GM18502 (cell line): ENCODE results near the gene SLC6A1.

Experiments used
- ATAC-seq: cut with Tn5 transposase; IDR thresholded peaks from one replicate; pipeline ENCODE4 v1.9.1; 2021; ENCODE audit warnings: mild to moderate bottlenecking; ENCODE audit not compliant: unreplicated experiment, poor library complexity

The SLC6A1 gene

DNA sequence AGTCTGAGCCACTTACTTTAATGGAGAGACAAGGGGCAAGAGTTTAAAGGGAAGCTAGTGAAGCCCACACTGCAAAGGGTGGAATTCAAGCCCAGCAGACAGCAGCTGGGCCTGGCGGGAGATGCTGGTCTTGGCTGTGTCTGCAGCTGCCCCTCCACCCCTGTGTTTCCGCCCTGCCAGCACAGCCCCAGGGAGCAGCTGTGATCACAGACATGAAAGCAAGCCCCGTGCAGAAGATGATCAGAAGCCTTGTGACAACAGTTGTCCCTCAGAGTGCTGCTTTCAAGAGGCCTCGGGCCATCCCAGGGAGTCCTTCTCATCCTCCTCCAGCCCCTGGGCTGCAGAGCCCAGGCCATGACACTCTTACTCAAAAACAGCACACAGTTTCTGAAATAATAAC, 24.1 kb upstream of the SLC6A1 start:
- ATAC-seq: no peak

DNA sequence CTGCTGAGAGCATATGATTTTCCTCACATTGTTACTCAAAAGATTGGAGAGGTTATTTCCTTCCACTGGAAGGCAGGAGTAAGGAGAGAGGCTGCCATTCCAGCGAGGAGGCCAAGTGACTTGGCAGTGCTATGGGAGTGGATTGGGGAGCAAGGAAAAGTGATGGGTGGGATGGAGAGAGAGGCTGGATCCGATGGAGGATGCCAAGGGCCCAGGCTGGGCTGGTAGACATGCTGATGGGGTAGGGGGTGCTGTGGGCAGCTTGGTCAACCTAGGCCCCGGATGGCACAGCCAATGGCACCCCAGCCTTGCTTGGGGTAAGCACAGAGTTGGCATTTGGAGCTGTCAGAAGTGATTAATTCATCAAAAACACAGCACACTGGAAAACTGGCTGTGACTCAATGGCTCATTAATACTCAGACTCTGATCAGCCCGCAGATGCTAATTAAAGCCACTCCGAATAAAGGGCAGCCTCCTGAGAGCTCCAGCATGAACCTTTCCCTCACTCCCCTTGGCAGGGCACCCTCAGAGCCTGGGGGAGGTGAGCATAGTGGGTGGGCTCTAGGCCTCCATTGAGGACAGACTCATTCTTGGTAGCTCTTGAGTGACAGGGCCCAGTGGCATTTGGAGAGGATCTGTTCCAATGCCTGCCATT, 22.1 kb upstream of the SLC6A1 start:
- no peak for ATAC-seq

DNA sequence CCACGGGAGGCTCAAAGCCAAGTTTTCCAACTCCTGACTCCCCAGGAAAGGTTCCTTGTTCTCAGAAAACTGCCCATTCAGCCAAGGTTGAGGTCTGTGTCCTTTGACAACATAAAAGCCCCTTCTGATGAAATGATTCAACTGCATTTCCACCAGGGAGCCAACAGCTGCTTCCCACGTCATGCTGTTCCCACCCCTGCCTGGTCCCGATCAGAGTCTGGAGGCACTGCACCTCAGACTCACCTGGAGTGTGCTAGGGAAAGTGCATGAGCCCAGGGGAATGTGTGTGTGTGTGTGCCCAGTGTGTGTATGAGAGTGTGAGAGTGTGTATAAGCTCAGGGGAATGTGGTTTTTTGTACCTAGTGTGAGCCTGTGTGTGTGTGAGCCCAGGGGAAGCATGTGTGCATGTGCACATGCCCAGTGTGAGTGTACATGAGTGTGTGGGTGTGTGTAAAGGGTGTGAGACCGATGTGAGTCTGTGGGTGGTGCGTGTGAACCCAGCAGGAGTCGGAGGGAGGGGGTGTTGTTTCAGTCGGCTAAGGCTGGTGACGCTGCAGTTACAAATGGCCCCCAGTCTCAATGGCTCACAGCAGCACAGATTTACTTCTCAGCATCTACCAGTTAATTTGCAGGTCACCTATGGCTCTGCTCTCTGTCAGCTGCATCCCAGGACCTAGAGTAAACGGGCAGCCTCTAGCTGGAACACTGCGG, 20.3 kb upstream of the SLC6A1 start:
- no peak for ATAC-seq

DNA sequence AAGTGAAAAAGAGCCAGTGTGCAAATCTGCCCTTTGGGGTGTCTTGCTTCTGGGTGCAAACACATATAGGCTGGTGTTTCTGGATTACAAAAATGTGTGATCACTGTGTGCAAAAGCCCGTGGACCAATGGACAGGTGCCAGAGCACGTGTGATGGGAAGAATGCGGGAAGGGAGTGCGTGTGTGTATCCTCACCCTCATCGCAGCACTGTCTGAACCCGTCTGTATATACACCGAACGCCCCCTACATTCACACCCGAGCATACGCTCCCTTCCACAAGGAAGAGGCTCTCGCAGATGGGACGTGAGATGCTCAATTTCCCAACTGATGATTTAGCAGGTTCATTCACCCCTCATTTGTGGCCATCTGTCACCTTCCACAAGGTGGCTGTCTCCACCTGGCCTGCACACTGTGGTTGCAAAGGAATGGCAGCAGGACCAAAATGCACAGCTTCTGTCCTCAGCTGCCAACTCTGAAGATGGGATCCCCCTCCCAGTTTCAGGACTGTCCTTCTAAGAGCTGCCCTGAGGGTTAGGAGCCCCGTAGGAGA, 19.4 kb upstream of the SLC6A1 start:
- ATAC-seq: no peak

DNA sequence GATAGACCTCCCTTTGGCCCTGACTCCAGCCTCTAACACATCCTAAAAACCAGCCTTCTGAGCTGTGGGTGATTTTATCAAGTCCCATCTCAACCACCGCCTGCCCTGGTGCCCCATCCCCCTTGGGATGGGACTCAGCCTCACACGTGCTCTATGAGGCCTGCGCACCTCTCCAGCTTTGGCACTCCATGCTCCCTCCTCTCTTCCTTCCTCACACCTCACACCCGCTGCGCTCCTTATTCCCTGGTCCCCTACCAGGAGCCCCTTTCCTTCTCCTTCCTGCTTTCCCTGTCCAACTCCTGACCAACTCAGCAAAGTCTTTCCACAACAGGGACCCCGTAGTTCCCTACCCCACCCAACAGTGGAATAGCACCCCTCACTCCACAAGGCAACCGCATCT, 18.4 kb upstream of the SLC6A1 start:
- ATAC-seq: no peak

DNA sequence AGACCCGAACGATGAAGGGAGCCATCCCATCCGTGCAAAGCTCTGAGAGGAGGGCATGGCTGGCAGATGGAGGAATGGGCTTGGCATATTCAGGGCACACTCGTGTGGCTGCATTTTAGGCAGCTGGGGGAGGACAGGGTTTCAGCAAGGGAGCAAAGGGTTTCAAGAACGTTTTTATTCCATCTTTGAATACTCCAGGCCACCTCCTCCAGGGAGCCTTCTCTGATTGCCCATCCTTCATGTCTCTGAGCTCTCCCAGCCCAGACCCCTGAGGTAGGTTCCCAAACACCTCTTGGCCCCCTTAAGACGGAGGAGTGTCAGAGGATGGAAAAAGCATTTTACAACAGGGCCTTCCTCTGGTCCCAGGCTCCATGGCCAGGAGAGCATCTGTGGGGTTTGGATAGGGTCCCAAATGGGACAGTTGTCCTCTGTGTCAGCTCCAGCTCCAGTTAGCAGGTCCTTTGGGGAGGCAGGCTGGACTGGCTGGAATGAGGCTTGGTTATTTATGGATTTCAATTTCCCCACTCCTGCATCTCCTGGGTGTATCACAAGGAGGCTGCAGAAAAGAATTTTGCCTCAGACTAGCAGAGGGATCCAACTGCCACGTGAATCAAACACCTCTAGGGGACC, 17.7 kb upstream of the SLC6A1 start:
- no peak for ATAC-seq

DNA sequence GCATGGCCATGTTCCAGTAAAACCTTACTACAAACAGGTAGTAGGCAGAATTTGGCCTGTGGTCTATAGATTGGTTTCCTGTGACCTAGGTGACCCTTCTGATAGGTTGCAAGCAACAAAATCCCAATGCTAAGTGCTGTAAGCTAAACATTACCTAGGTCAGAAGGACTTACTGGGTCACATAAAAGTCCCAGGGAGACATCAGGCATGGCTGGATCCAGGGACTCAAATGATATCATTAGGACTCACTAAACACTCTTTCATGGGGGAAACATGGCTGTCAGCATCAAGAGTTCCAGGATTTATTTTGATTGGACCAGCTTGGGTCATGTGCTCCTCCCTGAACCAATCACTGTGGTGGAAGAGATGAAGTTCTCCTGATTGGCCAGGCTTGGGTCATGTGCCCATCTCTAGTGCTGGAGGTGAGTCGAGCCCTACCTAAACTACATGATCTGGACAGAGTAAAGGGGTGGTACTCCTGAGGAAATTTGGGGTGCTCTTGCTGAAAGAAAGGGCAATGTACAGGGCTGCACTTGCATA, 16.8 kb upstream of the SLC6A1 start:
- no peak for ATAC-seq

DNA sequence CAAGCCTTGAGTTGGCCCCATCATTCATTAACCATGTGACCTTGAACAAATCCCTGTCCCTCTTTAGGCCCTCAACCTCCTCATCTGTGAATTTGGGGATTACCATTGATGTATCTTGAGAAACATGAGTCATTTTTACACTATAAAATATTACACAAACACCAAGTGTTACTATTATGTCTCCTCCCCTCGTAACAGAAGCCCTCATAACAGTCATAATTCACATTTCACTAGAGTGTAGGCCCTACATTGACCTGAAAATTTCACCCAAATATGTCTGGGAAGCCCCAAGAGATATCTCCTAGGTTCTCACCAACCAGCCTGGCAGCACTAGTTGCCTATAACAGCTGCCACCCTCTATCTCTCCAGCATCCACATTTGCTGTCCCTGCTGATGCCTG, 15.8 kb upstream of the SLC6A1 start:
- no peak for ATAC-seq

DNA sequence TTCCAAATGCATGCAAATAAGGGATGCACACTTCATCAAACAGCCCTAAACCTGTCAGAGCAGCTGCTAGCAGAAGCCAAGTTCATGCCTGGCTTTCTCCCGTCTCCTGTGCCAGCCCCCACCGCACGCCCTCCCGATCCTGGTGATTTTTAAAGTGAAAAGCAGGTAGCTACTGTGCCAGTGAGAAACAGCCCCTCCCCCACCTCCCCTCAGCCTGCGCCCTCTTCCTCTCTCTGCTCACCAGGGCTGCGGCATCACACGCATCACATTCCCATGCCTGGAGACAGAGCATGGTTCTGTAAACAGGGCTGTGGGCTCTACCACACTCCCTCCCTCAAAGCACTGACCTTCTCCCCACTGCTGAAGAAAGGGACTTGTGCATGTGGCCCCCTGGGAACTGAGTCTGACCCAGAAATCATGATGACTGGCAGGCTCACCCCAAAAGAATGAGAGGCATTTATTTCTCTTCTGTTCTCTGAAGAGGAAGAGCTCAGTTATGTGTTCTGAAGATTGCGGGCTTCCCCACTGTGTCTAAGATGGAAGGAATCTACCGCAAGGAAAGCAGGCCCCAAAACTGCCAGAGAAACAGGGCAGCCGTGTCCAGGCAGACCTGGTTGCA, 14.5 kb upstream of the SLC6A1 start:
- ATAC-seq: no peak

DNA sequence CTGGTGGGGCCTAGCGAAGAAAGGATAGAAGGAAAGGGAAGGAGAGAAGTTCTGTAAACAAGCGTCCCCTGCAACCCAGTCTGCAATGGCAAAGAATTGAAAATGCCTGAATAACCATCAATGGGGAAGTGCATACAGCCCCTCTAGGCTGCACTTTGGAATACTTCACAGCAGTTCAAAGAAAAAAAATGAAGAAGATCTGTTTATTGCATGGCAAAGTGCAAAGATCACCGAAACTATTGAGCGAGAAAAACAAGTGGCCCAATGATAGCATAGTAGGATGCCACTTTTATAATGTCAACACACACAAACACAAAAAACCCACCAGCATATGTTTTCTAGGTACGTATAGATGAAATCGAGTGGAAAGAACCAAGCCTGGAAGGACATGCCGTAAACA, 13.6 kb upstream of the SLC6A1 start:
- no peak for ATAC-seq

DNA sequence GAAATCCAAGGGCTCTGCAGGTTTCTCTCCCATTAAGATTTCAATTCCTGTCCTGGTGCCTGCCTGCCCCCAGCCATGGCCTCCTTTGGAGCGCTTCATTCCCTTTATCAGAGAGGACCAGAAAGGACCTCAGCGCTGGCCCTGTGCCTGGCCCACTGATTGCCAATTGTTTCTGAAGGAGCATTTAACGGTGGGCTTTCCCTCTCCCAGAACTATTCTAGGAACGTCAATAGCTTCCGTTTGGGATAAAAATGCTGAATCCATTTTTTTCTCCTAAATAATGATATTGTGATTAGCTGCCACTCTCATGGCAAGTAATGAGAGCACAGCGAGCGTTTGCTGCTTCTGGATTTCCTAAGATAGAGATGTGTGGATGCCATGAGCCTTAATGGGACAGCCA, 12.2 kb upstream of the SLC6A1 start:
- no peak for ATAC-seq

DNA sequence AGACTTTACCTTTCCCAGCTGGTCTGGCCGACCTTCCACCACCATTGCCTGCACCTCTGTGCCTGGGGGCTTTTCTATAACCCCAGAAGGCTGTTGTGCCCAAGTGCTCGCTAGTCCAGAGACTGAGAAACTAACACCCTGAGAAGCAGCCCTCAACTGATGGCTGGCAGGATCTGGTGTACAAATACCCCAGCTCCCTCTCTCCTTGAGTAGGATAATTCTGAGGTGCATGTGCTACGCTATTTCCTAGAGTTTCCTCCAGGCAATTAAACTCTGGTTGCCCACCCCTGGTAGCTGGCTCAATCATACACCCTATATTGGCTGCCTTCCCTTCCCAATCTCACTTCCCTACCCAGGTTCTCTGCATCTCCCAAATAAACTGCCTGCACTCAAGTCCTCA, 11.5 kb upstream of the SLC6A1 start:
- ATAC-seq: no peak

DNA sequence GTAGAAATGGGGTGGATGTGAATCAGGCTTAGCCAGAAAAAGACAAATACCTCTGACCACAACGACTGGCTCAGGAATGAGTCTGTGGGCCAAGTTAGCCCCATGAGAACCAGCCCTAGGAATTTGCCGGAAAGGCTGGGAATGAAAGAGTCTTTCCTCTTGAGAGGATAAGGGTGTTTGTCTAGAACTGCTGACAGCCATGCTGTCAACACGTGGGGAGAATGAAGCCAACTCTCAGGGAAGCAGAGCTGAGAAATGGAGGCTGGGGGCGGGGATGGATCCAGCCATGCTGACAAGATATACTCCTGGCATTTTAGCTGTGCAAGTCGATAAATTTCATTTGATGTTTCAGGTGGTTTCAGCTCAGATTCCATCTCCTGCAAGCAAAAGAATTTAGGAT, 10.6 kb upstream of the SLC6A1 start:
- no peak for ATAC-seq

DNA sequence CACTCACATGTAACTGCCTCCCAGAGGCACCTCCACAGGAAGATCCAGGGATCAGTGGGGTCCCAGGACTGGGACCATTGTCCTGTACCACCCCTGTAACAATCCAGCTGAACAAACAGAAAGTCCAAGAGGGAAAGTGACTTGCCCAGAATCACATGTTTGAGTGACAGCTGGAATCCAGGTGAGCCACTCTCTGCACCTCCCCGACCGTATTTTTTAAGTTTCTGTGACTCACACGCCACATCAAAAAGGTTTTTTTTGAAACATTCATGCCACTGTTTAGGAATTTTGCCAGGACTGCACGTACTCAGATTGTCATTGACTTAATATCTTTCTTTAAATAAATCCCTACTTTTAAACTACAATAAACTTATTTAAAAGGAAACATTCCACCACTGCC, 9.8 kb upstream of the SLC6A1 start:
- no peak for ATAC-seq

DNA sequence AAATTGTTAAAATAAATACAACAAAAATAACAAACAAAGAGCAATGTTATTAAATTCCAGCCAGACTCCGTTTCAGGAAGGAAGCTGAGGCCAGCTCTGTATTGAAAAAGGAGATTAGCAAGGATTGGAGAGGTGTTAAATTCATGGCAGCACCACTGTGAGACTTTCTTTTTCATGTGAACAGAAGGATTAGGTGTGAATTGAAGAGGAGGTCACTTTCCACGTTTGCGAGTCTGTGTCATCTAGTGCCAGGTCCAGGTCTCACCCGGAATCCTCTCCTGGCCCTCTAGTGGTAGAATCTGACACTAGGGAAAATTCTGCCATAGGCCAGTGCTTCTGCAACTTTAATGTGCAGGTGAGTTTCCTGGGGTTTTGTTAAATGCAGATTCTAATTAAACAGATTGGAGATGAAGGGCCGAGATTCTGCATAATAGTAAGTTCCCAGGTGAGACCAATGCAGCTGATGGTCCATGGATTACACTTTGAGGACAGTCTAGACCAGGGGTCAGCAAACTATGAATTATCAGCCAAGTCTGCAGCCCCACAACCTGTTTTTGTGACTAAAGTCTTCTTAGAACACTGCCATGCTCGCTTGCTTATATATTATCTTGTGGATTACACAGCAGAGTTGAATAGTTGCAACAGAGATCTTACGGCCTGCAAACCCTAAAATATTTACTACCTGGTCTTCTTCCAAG, 9.2 kb upstream of the SLC6A1 start:
- ATAC-seq: no peak

DNA sequence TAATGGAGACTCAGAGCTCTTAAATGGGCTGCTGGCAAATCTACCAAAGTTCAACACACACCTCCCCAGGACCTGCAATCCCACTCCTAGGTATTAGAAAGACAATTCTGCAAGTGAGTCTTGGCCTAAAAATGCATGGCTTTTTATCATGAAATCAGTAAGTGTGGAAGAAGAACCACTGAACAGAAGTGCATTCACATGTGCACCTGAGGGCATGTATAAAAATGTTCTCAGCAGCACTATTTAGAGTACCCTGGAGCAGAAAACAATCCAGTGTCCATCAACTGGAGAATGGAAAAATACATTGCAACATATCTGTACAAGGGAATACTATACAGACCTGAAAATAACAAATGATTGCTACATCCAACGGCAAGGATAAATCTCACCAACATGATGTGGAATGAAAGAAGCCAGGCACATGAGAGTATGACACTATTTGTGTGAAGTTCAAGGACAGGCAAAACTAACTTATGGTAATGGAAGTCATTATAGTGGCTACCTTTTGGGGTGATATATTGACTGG, 8.1 kb upstream of the SLC6A1 start:
- ATAC-seq: no peak

DNA sequence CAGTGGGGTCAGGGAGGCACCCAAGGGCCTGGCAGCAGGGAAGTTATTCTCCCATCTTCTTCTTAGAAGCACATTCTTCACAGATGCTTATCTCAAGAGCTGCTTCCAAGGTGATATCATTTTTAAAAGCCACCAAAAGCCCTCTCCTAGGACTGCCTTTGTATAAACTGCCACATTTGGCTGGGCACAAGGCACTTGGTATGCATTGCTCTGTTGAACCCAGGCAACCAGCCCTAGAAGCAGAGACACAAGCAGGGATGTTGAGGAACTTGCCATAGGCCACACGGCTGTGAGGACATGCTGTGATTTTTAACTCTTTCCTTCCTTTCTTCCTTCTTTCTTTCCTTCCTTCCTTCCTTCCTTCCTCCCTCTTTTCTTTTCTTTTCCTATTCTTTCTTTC, 7.4 kb upstream of the SLC6A1 start:
- no peak for ATAC-seq

DNA sequence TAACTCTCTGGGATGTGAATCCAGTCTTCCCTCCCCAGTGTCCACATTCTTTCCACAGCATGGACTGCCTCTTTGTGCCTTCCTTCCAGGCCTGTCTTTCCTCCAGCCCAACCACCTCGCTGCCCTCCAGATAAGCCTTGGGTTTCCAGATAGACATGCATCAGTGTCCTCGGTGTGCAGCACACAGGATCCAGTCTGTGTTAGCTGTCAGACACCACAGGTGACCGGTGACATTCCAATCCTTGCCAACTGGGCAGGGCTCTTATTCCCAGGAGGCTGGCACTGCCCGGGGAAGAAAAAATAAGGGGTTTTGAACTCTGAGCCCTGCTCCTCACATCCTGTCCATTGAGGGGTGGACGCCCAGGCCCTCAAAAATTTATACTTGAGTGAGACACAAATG, 6.0 kb upstream of the SLC6A1 start:
- no peak for ATAC-seq

DNA sequence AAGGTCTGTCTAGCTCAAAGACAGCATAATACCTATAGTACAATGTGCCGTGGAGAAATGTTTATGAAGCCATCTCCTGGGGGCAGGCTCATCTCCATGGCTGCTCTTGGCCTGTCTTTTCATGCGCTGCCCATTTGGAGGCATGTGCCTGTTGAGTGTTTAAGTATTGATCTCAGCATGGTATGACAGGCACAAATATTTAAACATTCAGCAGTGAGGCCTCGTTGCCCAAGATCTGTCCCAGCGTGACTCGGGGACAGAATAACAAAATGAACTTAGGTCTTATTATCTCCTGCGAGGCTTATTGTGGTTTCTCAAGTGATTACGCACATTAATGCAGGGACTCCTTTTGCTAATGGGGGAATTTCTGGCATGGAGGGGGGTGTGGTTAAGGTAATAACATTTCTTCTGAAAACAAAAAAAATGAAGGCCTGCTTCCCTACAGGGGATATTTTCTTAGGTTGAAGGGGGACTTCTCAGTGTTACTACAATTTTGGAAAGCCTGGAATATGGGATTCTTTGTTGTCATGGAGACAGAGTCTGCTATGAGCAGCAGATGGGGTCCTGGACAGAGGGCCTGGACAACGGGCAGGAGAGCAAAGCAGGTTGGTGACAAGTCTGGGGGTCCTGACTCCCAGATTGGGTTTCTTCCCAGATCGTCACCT, 4.4 kb upstream of the SLC6A1 start:
- ATAC-seq: no peak
